HG03159 (cell line): ENCODE data around the gene TMEM269.

Experiments used
- ATAC-seq: cut with Tn5 transposase; IDR thresholded peaks from one replicate; pipeline ENCODE4 v1.9.1; 2021; ENCODE audit warnings: mild to moderate bottlenecking, moderate library complexity; ENCODE audit not compliant: unreplicated experiment

TMEM269 gene

DNA sequence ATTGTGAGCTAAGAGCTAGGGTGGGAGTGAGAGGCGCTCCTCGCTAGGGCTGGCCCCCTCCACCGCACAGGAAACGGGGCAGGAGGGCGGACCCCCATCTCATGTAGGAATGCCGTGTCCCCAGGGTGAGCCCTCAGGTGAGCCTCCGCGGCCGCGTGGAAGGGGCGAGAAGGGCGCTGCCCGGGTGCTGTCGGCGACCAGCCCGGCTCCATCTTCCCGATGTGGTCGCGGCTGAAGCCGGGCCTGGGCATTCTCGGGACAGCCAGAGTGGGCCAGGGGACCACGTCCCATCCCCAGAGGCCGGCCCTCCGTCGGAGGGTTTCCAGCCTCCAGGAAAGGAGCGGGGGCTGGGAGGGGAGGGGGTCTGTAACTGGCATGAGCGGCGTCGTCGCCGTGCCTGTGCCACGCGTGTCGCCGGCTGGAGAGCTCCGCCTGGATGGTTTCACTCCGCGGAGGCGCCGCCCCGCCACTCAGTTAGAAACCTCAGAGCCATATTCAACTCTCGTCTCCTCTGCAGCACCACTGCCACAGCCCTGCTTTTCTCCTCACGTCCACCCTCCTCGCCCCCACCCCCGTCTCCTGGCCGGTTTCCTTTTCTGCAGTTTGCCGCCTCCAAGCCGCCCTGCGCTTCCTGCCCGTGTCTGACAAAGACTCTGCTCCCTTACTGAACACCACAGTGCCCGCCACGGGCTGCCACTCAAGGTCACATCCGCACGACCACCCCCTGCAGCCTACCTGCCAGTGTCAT is at the start of gene TMEM269:
TMEM269 (plus strand) TSS at position 46 of the 748 bp plus-strand sequence. CDS start 4,903 bp downstream, outside the sequence.
- no peak for ATAC-seq

- ATAC-seq = no peak
Observed at GRCh38 chr1:42735056-42735455, 49.7 kb upstream of the TMEM269 start.

GRCh38 chr1:42735477-42736105 is 49.2 kb upstream of the TMEM269 start:
- no peak for ATAC-seq

DNA sequence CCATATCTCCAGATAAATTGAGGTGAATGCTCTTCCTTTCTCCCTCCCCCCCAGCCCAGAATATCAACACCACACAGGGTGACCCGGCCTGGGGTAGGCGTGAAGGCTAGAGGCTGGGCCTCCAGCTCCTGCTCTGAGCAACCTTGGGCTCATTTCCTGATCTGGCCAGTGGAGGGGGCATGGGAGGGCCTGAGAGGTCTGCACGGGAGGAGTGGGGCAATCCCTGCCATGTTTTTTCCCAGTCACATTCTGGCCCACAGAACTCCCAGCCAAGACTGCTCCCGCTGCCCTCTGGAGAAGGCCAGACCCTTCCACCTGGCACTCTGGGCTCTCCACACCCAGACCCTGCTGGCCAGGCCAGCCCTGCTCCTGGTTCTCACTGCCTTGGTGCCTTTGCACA is 48.6 kb upstream of the TMEM269 start:
- no peak for ATAC-seq

- no peak for ATAC-seq
Observed at GRCh38 chr1:42736571-42737200, 48.1 kb upstream of the TMEM269 start.

- ATAC-seq = no peak
Observed at GRCh38 chr1:42737257-42737656, 47.5 kb upstream of the TMEM269 start.

DNA sequence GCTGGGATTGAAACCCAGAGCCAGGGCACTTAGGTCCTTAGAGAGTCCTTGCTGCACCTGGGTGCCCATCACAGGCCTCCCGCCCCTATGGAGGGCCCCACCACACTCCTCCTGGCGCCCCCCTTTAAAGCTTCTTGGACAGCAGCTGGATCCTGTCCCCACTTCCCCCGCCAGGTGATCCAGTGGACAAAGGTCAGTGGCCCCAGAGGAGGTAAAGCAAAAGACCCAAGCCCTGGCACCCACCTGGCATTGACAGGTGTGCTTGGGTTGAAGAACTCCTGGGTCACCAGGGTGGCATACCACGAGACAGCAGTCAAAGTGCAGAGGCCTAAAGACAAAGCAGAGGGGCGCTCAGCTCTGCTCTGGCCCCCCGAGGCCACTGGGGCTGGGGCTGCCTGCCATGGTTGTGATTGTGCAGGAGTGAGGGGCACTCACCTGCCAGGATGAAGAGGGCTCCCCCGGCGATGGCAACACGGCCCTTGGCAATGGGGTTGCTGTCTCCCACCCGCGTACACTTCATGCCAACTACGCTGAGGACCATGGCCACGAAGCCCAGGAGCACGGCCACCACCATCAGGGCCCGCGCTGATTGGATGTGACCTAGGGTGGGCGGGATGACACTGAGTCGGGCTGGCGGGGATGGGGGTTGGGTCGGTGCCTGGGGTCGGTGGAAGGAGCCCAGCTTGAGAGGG is 46.7 kb upstream of the TMEM269 start:
- ATAC-seq = no peak

GRCh38 chr1:42738678-42739226 is 46.0 kb upstream of the TMEM269 start:
- no peak for ATAC-seq

DNA sequence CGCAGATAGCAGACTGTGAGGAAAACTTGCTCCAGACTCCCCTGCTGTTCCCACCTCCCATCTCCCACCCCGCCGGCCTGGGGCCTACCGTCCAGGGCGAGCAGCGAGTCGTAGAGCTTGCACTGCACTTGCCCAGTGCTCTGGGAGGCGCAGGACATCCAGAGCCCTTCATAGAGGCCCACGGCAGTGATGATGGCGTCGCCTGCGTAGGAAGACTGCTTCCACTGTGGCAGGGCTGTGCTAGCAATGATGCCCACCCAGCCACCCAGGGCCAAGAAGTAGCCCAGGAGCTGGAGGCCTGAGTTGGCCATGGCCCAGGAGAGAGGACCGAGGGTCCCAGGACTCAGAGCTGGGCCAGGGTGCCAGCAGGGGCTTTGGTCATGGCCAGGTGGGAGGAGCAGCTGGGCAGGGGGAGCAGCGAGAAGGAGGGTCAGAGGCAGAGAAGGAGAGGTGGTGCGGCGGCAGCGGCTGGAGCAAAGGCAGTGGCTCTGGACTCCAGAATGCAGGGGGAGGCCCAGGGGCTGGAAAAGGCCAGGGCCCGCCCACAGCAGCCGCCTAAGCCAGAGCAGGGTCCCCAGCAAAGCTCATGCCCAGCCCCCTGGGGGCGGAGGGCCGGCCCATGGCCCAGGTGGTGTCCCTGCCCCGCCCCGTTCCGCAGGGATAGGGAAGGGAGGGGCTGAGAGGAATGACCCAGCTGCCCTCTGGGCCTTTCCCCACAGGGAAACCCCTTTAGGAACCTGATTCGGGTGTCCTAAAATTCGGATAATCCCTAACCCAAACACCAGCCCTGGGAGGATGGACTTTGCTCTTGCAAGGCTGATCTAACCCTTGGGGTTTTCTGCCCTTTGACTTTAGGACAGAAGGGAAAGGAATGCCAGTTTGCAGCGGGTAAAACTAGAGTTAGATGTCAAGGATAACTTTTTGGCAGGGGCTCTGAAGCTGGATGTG is 44.8 kb upstream of the TMEM269 start, which contains the start of gene CLDN19:
CLDN19 (minus strand) TSS at position 484 of the 948 bp plus-strand sequence; CDS start at position 311, 173 bp downstream.
- ATAC-seq = no peak

- no peak for ATAC-seq
Observed at GRCh38 chr1:42740851-42741580, 43.8 kb upstream of the TMEM269 start.

DNA sequence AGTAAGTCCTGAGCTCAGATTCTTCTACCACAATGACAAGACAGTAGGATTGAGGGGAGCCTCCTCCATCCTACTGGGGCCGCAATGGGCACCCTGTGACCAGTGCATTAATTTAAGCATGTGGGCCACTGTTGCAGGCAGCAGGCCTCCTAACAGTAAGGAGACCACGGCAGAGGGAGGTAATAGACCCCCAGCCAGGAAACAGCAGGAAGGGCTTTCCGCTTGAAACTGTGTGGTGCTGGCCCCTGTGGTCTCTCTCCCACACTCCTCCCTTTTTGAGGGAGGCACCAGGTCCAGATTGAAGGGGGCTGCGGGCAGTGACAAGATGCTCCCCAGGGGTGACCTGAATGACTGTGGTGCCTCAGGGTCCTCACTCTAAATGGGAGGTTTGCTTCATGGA is 43.1 kb upstream of the TMEM269 start:
- ATAC-seq = no peak

GRCh38 chr1:42742141-42742540 is 42.6 kb upstream of the TMEM269 start:
- ATAC-seq = no peak

DNA sequence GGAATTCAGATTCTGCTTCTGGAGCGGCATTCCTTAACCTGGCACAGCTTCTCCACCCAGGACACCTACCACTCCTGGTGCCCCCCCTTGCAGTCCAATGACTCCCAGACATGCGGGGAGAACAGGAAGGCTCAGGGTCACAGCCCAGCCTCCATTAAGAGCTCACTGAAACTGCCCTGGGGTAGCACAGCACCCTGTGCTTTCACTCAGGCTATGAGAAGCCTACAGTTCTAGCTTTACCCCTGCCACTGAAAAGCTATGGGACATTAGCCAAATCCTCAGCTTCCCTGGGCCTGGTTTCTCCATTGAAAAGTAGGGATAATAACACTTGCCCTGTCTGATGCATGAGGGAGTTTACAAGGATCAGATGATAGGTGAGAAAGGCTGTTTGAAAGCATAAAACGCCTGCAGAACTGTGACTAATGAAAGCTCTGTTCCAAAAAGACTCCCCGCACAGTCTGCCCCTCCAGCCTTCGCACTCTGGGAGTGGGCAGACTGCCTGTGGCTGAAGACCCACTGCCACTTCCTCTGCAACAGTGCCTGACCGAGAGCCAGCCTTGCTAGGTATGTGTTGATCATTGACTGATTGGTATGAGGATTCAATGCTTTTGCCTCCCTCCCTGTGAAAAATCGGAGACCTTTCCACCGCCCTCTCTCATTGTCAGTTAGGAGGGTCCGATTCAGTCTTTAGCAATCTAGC is 42.0 kb upstream of the TMEM269 start:
- no peak for ATAC-seq

DNA sequence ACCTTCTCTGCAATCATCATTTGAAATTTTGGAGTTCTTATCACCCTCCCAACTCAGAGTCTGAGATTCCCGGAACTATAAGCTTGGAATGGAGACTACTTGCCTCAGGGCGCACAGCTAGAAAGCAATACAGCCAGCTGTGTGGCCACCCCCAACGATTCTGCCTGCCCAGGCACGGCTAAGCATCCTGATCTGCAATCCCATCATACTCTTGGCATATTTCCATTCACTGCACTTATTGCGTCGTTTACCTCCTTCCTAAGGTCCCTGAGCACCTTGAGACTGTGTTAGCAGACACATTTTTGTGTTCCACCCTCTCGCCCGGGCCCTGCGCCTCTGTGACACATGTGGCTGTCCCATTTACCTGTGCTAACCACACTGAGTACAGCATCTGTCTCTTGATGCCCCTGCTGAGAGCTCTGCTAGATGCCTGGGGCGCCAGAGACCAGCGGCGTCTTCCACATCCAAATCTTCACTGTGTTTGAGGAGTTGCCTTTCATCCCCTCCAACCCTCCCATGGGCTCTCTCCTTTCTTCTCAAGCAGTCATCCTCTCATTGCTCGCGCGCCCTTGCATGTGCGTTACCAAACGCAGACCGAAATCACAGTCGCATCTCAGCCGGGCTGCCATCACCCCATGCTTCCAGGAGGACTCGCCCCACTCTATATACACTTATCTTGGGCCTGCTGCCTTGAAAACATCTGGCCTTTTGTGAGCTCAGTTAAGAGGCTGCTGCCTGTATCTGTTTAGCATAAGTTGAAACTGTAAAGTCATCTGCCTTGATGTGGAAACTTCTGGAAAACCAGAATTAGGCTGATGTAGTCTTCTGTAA is 41.3 kb upstream of the TMEM269 start:
- no peak for ATAC-seq

DNA sequence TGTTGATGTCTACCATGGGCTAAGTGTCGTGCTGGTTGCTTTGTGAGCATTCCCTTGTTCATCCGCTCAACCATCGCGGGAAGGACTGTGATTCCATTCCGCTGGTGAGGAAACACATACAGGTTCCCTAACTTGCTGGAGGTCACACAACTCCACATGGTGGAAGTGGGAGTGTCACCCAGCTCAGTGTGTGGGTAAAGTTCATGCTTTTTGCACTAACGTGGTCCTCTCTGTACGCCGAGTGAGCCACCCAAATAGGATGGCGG is 40.7 kb upstream of the TMEM269 start:
- no peak for ATAC-seq

DNA sequence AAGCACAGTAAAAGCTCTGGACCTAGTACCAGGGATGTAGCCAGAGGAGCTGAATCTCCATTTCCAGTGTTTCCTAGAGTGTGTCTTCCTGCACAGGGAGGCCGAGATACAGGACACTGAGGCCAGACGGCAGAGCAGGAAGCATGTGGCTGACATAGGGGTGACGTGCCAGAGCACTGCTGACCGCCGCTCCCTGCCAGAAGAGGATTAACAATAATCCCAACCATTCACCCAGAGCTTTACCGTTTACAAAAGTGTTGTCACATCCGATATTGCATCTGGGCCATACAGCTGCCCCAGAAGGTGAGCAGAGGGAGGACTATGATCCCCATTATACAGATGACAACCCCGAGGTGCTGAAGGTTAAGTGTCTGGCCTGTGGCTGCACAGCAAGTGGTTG is 38.9 kb upstream of the TMEM269 start:
- no peak for ATAC-seq

DNA sequence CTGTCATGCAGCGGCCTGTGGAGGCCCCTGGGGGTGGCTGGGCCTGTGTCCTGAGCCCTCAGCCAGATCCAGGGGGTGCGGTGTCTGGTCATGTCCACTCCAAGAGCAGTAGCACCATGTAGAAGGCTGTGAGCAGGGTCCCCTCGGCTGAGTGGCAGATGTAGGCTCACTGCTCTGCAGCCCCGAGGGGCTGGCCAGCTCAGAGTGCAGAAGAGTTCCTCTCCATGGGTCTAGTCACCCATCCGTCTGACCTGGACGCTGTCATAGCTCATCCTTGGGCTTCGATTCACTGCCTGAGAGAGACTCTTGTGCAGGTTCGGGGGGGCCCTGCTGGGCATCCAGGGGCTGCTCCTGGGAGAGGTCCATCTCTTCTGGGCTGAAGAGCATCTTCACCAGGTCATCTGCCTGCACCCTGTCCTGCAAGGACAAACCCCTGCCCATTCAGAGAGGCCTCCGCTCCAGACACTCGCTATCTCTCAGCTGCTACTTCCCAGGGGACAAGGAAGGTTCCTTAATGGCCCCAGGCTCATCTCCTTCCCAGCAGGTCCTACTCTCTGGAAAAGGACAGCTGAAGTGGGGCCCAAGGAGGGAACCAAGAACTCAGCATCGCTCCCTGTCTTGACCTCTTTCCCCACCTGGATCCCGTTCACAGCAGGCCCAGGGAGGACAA is 38.2 kb upstream of the TMEM269 start:
- no peak for ATAC-seq

- no peak for ATAC-seq
Observed at GRCh38 chr1:42747125-42747524, 37.7 kb upstream of the TMEM269 start.
